Measurements from ENCODE around the gene MICAL2. TPM values are rescaled to one million over a fixed set of nuclear protein-coding genes. Genes with fewer than 3 reads are reported as not detected.

The MICAL2 gene
- polyA plus RNA-seq, 2 of the 4 experiments (the other 2 are of a cell fraction): 39.8 to 42.1 TPM

DNA sequence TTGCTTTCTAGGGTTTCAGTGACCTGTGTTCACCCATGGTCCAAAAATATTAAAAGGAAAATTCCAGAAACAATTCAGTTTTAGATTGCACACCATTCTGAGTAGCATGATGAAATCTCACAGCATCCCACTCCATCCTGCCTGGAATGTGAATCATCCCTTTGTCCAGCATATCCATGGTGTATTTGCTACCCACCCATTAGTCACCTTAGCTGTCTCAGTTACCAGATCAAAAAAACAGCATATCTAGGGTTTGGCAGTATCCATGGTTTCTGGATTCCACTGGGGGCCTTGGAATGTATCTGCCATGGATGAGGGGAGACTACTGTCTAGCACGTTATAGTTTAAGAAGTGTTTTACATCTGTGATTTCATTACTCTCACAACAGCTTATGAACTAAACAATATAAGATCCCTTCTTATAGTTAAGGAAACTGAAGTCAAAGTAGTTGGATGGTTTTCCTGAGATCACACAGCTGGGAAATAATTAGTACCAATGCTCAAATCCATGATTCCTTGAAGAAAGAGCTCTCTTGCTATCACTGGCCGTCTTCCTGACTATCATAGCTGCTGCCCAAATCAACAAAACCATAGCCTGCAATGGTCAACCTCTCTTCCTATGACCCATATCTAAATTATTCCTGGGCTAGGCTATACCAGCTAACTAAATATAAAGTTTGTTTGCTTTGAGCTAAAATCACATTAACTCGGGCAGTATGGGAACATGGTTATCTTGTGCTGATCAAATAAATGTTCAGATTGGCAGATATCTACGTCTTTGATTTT is 122.6 kb downstream of the MICAL2 start:
- Histone ChIP-seq H3K4me1 (peaks cover 61% of the 10 kb centered on the region), H3K27ac (peak overlapping the region; percentile 81 to 87), H3K4me2 (peak overlapping the region; percentile 51), H3K9me3 (no peaks in the 10 kb centered on the region), H3K4me3 (no peak overlapping the region)
- POLR2A ChIA-PET: interaction anchor here (0.7 to 2.0 kb wide), 6 partner anchors 106 to 189 kb away, joined by 3 to 6 read pairs (median 4); partner anchors contain the start of gene MICAL2
- TF ChIP-seq, protein P1, sequence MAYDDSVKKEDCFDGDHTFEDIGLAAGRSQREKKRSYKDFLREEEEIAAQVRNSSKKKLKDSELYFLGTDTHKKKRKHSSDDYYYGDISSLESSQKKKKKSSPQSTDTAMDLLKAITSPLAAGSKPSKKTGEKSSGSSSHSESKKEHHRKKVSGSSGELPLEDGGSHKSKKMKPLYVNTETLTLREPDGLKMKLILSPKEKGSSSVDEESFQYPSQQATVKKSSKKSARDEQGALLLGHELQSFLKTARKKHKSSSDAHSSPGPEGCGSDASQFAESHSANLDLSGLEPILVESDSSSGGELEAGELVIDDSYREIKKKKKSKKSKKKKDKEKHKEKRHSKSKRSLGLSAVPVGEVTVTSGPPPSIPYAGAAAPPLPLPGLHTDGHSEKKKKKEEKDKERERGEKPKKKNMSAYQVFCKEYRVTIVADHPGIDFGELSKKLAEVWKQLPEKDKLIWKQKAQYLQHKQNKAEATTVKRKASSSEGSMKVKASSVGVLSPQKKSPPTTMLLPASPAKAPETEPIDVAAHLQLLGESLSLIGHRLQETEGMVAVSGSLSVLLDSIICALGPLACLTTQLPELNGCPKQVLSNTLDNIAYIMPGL (CRISPR knock-in tag; IDR thresholded peaks at IDR 0.05; ENCODE audit: borderline replicate concordance): no peak
- TF ChIP-seq, protein P2, sequence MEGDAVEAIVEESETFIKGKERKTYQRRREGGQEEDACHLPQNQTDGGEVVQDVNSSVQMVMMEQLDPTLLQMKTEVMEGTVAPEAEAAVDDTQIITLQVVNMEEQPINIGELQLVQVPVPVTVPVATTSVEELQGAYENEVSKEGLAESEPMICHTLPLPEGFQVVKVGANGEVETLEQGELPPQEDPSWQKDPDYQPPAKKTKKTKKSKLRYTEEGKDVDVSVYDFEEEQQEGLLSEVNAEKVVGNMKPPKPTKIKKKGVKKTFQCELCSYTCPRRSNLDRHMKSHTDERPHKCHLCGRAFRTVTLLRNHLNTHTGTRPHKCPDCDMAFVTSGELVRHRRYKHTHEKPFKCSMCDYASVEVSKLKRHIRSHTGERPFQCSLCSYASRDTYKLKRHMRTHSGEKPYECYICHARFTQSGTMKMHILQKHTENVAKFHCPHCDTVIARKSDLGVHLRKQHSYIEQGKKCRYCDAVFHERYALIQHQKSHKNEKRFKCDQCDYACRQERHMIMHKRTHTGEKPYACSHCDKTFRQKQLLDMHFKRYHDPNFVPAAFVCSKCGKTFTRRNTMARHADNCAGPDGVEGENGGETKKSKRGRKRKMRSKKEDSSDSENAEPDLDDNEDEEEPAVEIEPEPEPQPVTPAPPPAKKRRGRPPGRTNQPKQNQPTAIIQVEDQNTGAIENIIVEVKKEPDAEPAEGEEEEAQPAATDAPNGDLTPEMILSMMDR (IDR thresholded peaks at IDR 0.05): no peak
- TF ChIP-seq ZSCAN20 (CRISPR knock-in tag; IDR thresholded peaks at IDR 0.05): no peak
- TF ChIP-seq, protein P3, sequence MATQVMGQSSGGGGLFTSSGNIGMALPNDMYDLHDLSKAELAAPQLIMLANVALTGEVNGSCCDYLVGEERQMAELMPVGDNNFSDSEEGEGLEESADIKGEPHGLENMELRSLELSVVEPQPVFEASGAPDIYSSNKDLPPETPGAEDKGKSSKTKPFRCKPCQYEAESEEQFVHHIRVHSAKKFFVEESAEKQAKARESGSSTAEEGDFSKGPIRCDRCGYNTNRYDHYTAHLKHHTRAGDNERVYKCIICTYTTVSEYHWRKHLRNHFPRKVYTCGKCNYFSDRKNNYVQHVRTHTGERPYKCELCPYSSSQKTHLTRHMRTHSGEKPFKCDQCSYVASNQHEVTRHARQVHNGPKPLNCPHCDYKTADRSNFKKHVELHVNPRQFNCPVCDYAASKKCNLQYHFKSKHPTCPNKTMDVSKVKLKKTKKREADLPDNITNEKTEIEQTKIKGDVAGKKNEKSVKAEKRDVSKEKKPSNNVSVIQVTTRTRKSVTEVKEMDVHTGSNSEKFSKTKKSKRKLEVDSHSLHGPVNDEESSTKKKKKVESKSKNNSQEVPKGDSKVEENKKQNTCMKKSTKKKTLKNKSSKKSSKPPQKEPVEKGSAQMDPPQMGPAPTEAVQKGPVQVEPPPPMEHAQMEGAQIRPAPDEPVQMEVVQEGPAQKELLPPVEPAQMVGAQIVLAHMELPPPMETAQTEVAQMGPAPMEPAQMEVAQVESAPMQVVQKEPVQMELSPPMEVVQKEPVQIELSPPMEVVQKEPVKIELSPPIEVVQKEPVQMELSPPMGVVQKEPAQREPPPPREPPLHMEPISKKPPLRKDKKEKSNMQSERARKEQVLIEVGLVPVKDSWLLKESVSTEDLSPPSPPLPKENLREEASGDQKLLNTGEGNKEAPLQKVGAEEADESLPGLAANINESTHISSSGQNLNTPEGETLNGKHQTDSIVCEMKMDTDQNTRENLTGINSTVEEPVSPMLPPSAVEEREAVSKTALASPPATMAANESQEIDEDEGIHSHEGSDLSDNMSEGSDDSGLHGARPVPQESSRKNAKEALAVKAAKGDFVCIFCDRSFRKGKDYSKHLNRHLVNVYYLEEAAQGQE (IDR thresholded peaks at IDR 0.05): no peak
- TF ChIP-seq CEBPB (IDR thresholded peaks at IDR 0.05): peak; percentile 47 to 55; a peak in 3 of 4 replicates
- TF ChIP-seq EP300 (IDR thresholded peaks at IDR 0.05): peak in 1 of 2 experiments; percentile 48; a peak in 1 of 5 replicates
- TF ChIP-seq FOSL2 (IDR thresholded peaks at IDR 0.05): peak; percentile 48; the same call in 1 of the 2 replicates
- peak; percentile 38; the same call in 1 of the 2 replicates for TF ChIP-seq FOSL2 (CRISPR knock-in tag; IDR thresholded peaks at IDR 0.05)
- no peak for TF ChIP-seq HDAC2 (IDR thresholded peaks at IDR 0.05)
- peak; percentile 46 to 47; a peak in 1 of 5 replicates for TF ChIP-seq JUN (IDR thresholded peaks at IDR 0.05)
- TF ChIP-seq POLR2A (IDR thresholded peaks at IDR 0.05; ENCODE audit: low read length): no peak
- TF ChIP-seq RNF2 (IDR thresholded peaks at IDR 0.05; ENCODE audit: borderline replicate concordance, low read depth): no peak
- no peak for TF ChIP-seq HOXB5 (CRISPR knock-in tag; IDR thresholded peaks at IDR 0.05)
- no peak for TF ChIP-seq EHMT2 (IDR thresholded peaks at IDR 0.05; ENCODE audit: low read depth)
- FAIRE-seq: no peak
- DNase-seq (ENCODE audit: low read depth in 1 of 2, low spot score in 1 of 2): peak; percentile 32 to 52
- 69% methylated on average over 4 of the region's 4 CpGs for WGBS (ENCODE audit: missing lambda C conversion rate)
- ATAC-seq: peak; percentile 70 to 71
- CTCF ChIA-PET: interaction anchor here (0.7 to 12.0 kb wide), 11 partner anchors 9 to 188 kb away, joined by 3 to 115 read pairs (median 4); no protein-coding TSS in a partner anchor

DNA sequence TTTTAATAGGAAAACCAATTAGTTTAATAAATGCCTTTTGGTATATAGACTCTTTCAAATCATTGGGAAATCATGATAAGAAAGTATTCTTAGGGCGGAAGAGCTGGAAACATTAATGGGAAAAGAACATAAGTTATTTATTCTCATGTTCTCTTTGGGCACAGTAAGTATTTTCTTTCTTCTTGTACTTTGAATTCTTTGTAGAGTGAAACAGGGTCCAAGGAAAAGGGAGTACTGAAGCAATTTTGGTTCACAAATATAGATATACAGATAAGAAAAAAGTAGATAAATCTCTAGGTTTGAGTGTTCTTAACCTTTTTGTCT is 123.2 kb downstream of the MICAL2 start:
- FAIRE-seq: no peak
- no peak for DNase-seq (ENCODE audit: low read depth in 1 of 2, low spot score in 1 of 2)
- ATAC-seq: no peak
- Histone ChIP-seq H3K4me3 (no peak overlapping the region), H3K9me3 (no peaks in the 10 kb centered on the region), H3K4me2 (peak overlapping the region; percentile 51), H3K27ac (peak overlapping the region; percentile 81 to 87), H3K4me1 (peaks cover 61% of the 10 kb centered on the region)
- WGBS (ENCODE audit: missing lambda C conversion rate): 80% methylated on average over 1 of the region's 1 CpG
- POLR2A ChIA-PET: interaction anchor here (0.7 to 2.0 kb wide), 6 partner anchors 107 to 189 kb away, joined by 3 to 6 read pairs (median 4); partner anchors contain the start of gene MICAL2
- TF ChIP-seq ESRRA (IDR thresholded peaks at IDR 0.05; ENCODE audit: borderline replicate concordance, low read length) (no peak), HOXB13 (CRISPR knock-in tag; IDR thresholded peaks at IDR 0.05; ENCODE audit: low read depth) (no peak), CBX2 (IDR thresholded peaks at IDR 0.05; ENCODE audit: borderline replicate concordance, low read depth) (no peak), RAD21 (conservative IDR thresholded peaks at IDR 0.05 in 1 of 2, IDR thresholded peaks at IDR 0.05 in 1 of 2) (no peak), TP53 (CRISPR knock-in tag; IDR thresholded peaks at IDR 0.05) (no peak), MAFK (IDR thresholded peaks at IDR 0.05; ENCODE audit: partially characterized antibody) (no peak)
- TF ChIP-seq, protein P4, sequence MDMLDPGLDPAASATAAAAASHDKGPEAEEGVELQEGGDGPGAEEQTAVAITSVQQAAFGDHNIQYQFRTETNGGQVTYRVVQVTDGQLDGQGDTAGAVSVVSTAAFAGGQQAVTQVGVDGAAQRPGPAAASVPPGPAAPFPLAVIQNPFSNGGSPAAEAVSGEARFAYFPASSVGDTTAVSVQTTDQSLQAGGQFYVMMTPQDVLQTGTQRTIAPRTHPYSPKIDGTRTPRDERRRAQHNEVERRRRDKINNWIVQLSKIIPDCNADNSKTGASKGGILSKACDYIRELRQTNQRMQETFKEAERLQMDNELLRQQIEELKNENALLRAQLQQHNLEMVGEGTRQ (IDR thresholded peaks at IDR 0.05): no peak
- TF ChIP-seq, protein P2 (IDR thresholded peaks at IDR 0.05): no peak
- CTCF ChIA-PET: interaction anchor here (0.6 to 12.0 kb wide), 11 partner anchors 9 to 189 kb away, joined by 3 to 115 read pairs (median 4); no protein-coding TSS in a partner anchor

Data from A549 (cell line).